A549 (cell line): ENCODE measurements around the gene CLEC2L. TPM values are rescaled to one million over a fixed set of nuclear protein-coding genes. Genes with fewer than 3 reads are reported as not detected.

Experiments
- ATAC-seq, 2 experiments: fragments of 200-7000 bp in 1 of 2; fragments of >200 bp in 1 of 2; cut with Nextera tagmentation in 1 of 2; cut with Tn5 transposase in 1 of 2; 3 replicates each; pipeline versions ENCODE4 v1.8.0 to v1.9.1; 2018 to 2020; ENCODE audit warnings: mild to moderate bottlenecking in 1 of 2, moderate library complexity in 1 of 2
- CTCF ChIA-PET: fragments of 300-600 bp; sonication (Branson Sonifier 250); formaldehyde crosslinking; extraction: SDS; loops from one replicate; lab custom pipeline; 2021; ENCODE audit warnings: antibody characterized with exemption, inconsistent platforms; lab: Yijun Ruan, JAX
- POLR2A ChIA-PET: fragments of 350-600 bp; formaldehyde crosslinking; extraction: SDS; loops from one replicate; lab custom pipeline; 2021; ENCODE audit warnings: antibody characterized with exemption, inconsistent platforms; lab: Yijun Ruan, JAX
- DNase-seq, 2 experiments: peaks; one replicate each; pipeline versions ENCODE4 v3.0.0 to v3.0.0-alpha.2; 2011 to 2016; ENCODE audit warnings: low read depth in 1 of 2, low spot score in 1 of 2
- FAIRE-seq: peaks from 2 replicates; lab custom pipeline; 2011; peaks lifted over from hg19 to GRCh38; lab: Jason Lieb, UNC
- H3K27ac ChIP-seq, 2 experiments: fragments of >200 bp; sonication (Bioruptor Twin); formaldehyde crosslinking; 3 replicates each; pipeline ENCODE4 v1.5.1; 2016 to 2017
- H3K4me1 ChIP-seq: fragments of >200 bp; sonication (Bioruptor Twin); formaldehyde crosslinking; 3 replicates; pipeline ENCODE4 v1.6.1; 2016
- H3K4me2 ChIP-seq: fragments of >200 bp; sonication (Bioruptor Twin); formaldehyde crosslinking; 3 replicates; pipeline ENCODE4 v1.6.1; 2016
- H3K4me3 ChIP-seq: fragments of >200 bp; sonication (Bioruptor Twin); formaldehyde crosslinking; 3 replicates; pipeline ENCODE4 v1.5.1; 2016
- H3K9me3 ChIP-seq: fragments of >200 bp; sonication (Bioruptor Twin); formaldehyde crosslinking; 3 replicates; pipeline ENCODE4 v1.6.1; 2016
- ATOH8 ChIP-seq: fragments of 250-450 bp; sonication (Bioruptor Pico); IDR thresholded peaks from 2 replicates; pipeline ENCODE4 v1.5.0; 2020; ENCODE audit warnings: low read depth, mild to moderate bottlenecking, moderate library complexity
- BHLHE40 ChIP-seq: IDR thresholded peaks from 2 replicates; pipeline ENCODE4 v1.6.1; 2012; ENCODE audit warnings: low read depth, low read length, inconsistent platforms
- CBX2 ChIP-seq: fragments of 200-600 bp; sonication (generic); IDR thresholded peaks from 2 replicates; pipeline ENCODE4 v1.6.1; 2016; ENCODE audit warnings: low read depth, mild to moderate bottlenecking, borderline replicate concordance
- CEBPB ChIP-seq, 2 experiments: fragments of >200 bp in 1 of 2; sonication (Bioruptor Twin) in 1 of 2; formaldehyde crosslinking in 1 of 2; IDR thresholded peaks; 2 replicates each; pipeline ENCODE4 v1.6.1; 2012 to 2016
- CHD2 ChIP-seq: fragments of 150-350 bp; IDR thresholded peaks from 2 replicates; pipeline ENCODE4 v1.6.1; 2014; ENCODE audit warnings: low read length; ENCODE audit not compliant: partially characterized antibody
- E2F6 ChIP-seq: IDR thresholded peaks from 2 replicates; pipeline ENCODE4 v1.6.1; 2012; ENCODE audit warnings: low read depth, borderline replicate concordance
- EHMT2 ChIP-seq: fragments of 200-600 bp; sonication (generic); IDR thresholded peaks from 2 replicates; pipeline ENCODE4 v1.6.1; 2016; ENCODE audit warnings: antibody characterized with exemption, low read depth, mild to moderate bottlenecking, moderate library complexity
- EP300 ChIP-seq, 2 experiments: fragments of >200 bp; sonication (Bioruptor Twin); formaldehyde crosslinking; IDR thresholded peaks; 2 replicates in 1 of 2; 3 replicates in 1 of 2; pipeline ENCODE4 v1.6.1; 2016 to 2017
- FOSB ChIP-seq: fragments of 250-450 bp; sonication (Bioruptor Pico); IDR thresholded peaks from 2 replicates; pipeline ENCODE4 v1.5.0; 2020; ENCODE audit warnings: mild to moderate bottlenecking, moderate library complexity
- GATA3 ChIP-seq: IDR thresholded peaks from 2 replicates; pipeline ENCODE4 v1.6.1; 2012; ENCODE audit warnings: borderline replicate concordance
- HOXA7 ChIP-seq: fragments of 250-450 bp; sonication (Bioruptor Pico); IDR thresholded peaks from 2 replicates; pipeline ENCODE4 v1.5.0; 2020; ENCODE audit warnings: mild to moderate bottlenecking, moderate library complexity
- HOXB13 ChIP-seq: fragments of 250-450 bp; sonication (Bioruptor Pico); IDR thresholded peaks from 2 replicates; pipeline ENCODE4 v1.5.0; 2020; ENCODE audit warnings: low read depth, mild to moderate bottlenecking, moderate library complexity
- KDM1A ChIP-seq: fragments of 200-600 bp; sonication (generic); IDR thresholded peaks from 2 replicates; pipeline ENCODE4 v1.6.1; 2016; ENCODE audit warnings: low read depth, mild to moderate bottlenecking
- KDM5A ChIP-seq: fragments of 200-600 bp; sonication (generic); IDR thresholded peaks from 2 replicates; pipeline ENCODE4 v1.6.1; 2016; ENCODE audit warnings: antibody characterized with exemption, mild to moderate bottlenecking
- NPAS2 ChIP-seq: fragments of 250-450 bp; sonication (Bioruptor Pico); IDR thresholded peaks from 2 replicates; pipeline ENCODE4 v1.8.0; 2022; ENCODE audit warnings: mild to moderate bottlenecking, moderate library complexity, borderline replicate concordance
- NR3C1 ChIP-seq: fragments of >200 bp; sonication (Bioruptor Twin); formaldehyde crosslinking; IDR thresholded peaks from 3 replicates; pipeline ENCODE4 v1.6.1; 2017
- PBX3 ChIP-seq: IDR thresholded peaks from 2 replicates; pipeline ENCODE4 v1.6.1; 2012
- PHF8 ChIP-seq: fragments of 200-600 bp; sonication (generic); IDR thresholded peaks from 2 replicates; pipeline ENCODE4 v1.6.1; 2016; ENCODE audit warnings: low read depth, mild to moderate bottlenecking, antibody characterized with exemption, moderate library complexity, borderline replicate concordance
- RARB ChIP-seq: fragments of 250-450 bp; sonication (Bioruptor Pico); IDR thresholded peaks from 2 replicates; pipeline ENCODE4 v1.8.0; 2021; ENCODE audit warnings: mild to moderate bottlenecking, moderate library complexity
- RFX5 ChIP-seq: fragments of 450-650 bp; IDR thresholded peaks from 2 replicates; pipeline ENCODE4 v1.7.1; 2014; ENCODE audit warnings: antibody characterized with exemption, mild to moderate bottlenecking, moderate library complexity
- WGBS: methylation state at CpG from one replicate; pipeline ENCODE4 v1.1.6; 2017; ENCODE audit errors: missing lambda C conversion rate; 5-methylcytosine and 5-hydroxymethylcytosine counted together
- polyA plus RNA-seq, 4 experiments: library from polyadenylated mRNA; depleted of rRNA in 3 of 4; stranded (reverse); fragments of >200 nt; fragmentation: RNase III in 1 of 4; extraction: RNeasy Plus Mini Kit Qiagen cat#74134 plus additional on column Dnase treatment in 1 of 4; gene quantifications; 2 replicates in 3 of 4; 3 replicates in 1 of 4; pipeline ENCODE4 v1.2.3, GENCODE V29; 2011 to 2017

The CLEC2L gene
- polyA plus RNA-seq, 2 of the 4 experiments (the other 2 are of a cell fraction) = 0.28 TPM; not detected in 1

- ATAC-seq (peak; percentile 11 to 37; a peak in 3 of 6 replicates), FAIRE-seq (no peak), DNase-seq (no peak)
- Histone ChIP-seq H3K4me3 (no peak overlapping the region), H3K9me3 (no peaks in the 10 kb centered on the region), H3K4me1 (no peaks in the 10 kb centered on the region), H3K27ac (no peak overlapping the region), H3K4me2 (no peak overlapping the region)
- ChIA-PET POLR2A (no interaction called here), CTCF (interaction anchor here (0.5 to 1.3 kb wide), 4 partner anchors 9 to 426 kb away, joined by 3 to 4 read pairs (median 4); no protein-coding TSS in a partner anchor)
- no peak for TF ChIP-seq NR3C1
- no peak for TF ChIP-seq E2F6
- TF ChIP-seq PBX3 = no peak
- TF ChIP-seq CBX2 = no peak
- no peak for TF ChIP-seq CHD2
- no peak for TF ChIP-seq CEBPB (IDR thresholded peaks at IDR 0.05)
- TF ChIP-seq ATOH8 (CRISPR knock-in tag) = no peak
- TF ChIP-seq EHMT2 = no peak
- no peak for TF ChIP-seq KDM5A
- 90% methylated on average over 10 of the region's 11 CpGs for WGBS
These were observed 52.9 kb downstream of the CLEC2L start for GRCh38 chr7:139576179-139576973.

- H3K27ac ChIP-seq = no peak overlapping the region
- H3K4me3 ChIP-seq = no peak overlapping the region
- H3K4me2 ChIP-seq = no peak overlapping the region
- POLR2A ChIA-PET = no interaction called here
- no peak for FAIRE-seq
- no peaks in the 10 kb centered on the region for H3K9me3 ChIP-seq
- no peak for ATAC-seq
- 86% methylated on average over 3 of the region's 3 CpGs for WGBS
- no peak for TF ChIP-seq PHF8
- no peak for DNase-seq
- CTCF ChIA-PET = interaction anchor here (1.0 to 3.8 kb wide), 8 partner anchors 9 to 425 kb away, joined by 3 to 18 read pairs (median 4); no protein-coding TSS in a partner anchor
- no peaks in the 10 kb centered on the region for H3K4me1 ChIP-seq
These were observed 57.0 kb downstream of the CLEC2L start for GRCh38 chr7:139580435-139580834.

GRCh38 chr7:139582130-139582650 is 58.7 kb downstream of the CLEC2L start:
- TF ChIP-seq ATOH8 (CRISPR knock-in tag) (no peak), HOXB13 (CRISPR knock-in tag) (no peak), KDM1A (no peak), PBX3 (no peak), FOSB (CRISPR knock-in tag) (no peak), RFX5 (no peak), NPAS2 (no peak), HOXA7 (CRISPR knock-in tag) (no peak), GATA3 (no peak), EP300 (IDR thresholded peaks at IDR 0.05) (no peak), BHLHE40 (no peak), RARB (CRISPR knock-in tag) (no peak), EHMT2 (no peak)
- Histone ChIP-seq H3K4me1 (no peaks in the 10 kb centered on the region), H3K9me3 (no peaks in the 10 kb centered on the region), H3K4me3 (no peak overlapping the region), H3K4me2 (no peak overlapping the region), H3K27ac (no peak overlapping the region)
- no peak for DNase-seq
- no peak for ATAC-seq
- CTCF ChIA-PET = interaction anchor here (1.0 to 4.3 kb wide), 5 partner anchors 10 to 420 kb away, joined by 4 to 18 read pairs (median 11); no protein-coding TSS in a partner anchor
- FAIRE-seq = no peak
- POLR2A ChIA-PET = no interaction called here
- WGBS = 91% methylated on average over 14 of the region's 14 CpGs
